Adipose tissue (tissue), 3 donors: Measurements from ENCODE around the gene RAPGEF1. TPM values are rescaled to one million over a fixed set of nuclear protein-coding genes. Genes with fewer than 3 reads are reported as not detected.

Source experiments
- polyA plus RNA-seq, 3 donors: library from polyadenylated mRNA; stranded (reverse); fragments of 200-250 nt; gene quantifications; one replicate each; pipeline ENCODE4 v1.2.3, GENCODE V29; 2013
- donor health status: healthy with polysubstance abuse.
- donor health status: Bipolar disorder and iron deficiency.
- donor health status: healthy.

The RAPGEF1 gene
- polyA plus RNA-seq, 3 donors = 31.2 to 34.8 (median 32.8) TPM

Other genes with a start within 250 kb of the RAPGEF1 start
- gene POMT1, start 237.2 kb downstream of the RAPGEF1 start, polyA plus RNA-seq = 10 to 100 TPM; 14.4 to 17.9 (median 15.5) TPM
- gene UCK1, start 208.8 kb downstream of the RAPGEF1 start, polyA plus RNA-seq = 10 to 100 TPM; 25.1 to 25.4 (median 25.2) TPM
- gene PRRT1B, start 194.6 kb downstream of the RAPGEF1 start, polyA plus RNA-seq = under 1 TPM; 0.28 to 0.82 (median 0.34) TPM